Glutamatergic neuron (in vitro differentiated cells): ENCODE results near the gene HMGA1. TPM values are rescaled to one million over a fixed set of nuclear protein-coding genes. Genes with fewer than 3 reads are reported as not detected.

ENCODE experiments used
- DNase-seq: peaks from one replicate; pipeline ENCODE4 v3.0.0; 2022
- H3K27ac Mint-ChIP-seq: one replicate; pipeline ENCODE4 v1.8.0; 2020; ENCODE audit warnings: mild to moderate bottlenecking, mixed read lengths, inconsistent platforms; ENCODE audit not compliant: unreplicated experiment
- H3K27me3 Mint-ChIP-seq: one replicate; pipeline ENCODE4 v1.8.0; 2020; ENCODE audit warnings: mild to moderate bottlenecking, moderate library complexity, mixed read lengths, inconsistent platforms; ENCODE audit not compliant: unreplicated experiment
- H3K36me3 Mint-ChIP-seq: one replicate; pipeline ENCODE4 v1.8.0; 2020; ENCODE audit warnings: mild to moderate bottlenecking, mixed read lengths, inconsistent platforms; ENCODE audit not compliant: unreplicated experiment
- H3K4me1 Mint-ChIP-seq: one replicate; pipeline ENCODE4 v1.8.0; 2020; ENCODE audit warnings: mild to moderate bottlenecking, low read depth, mixed read lengths, inconsistent platforms; ENCODE audit not compliant: unreplicated experiment
- H3K4me3 Mint-ChIP-seq: one replicate; pipeline ENCODE4 v1.8.0; 2020; ENCODE audit warnings: mild to moderate bottlenecking, mixed read lengths, inconsistent platforms; ENCODE audit not compliant: unreplicated experiment
- H3K9me3 Mint-ChIP-seq: one replicate; pipeline ENCODE4 v1.8.0; 2020; ENCODE audit warnings: mild to moderate bottlenecking, moderate library complexity, mixed read lengths, inconsistent platforms; ENCODE audit not compliant: unreplicated experiment
- microRNA-seq: library from miRNA; unstranded; fragments of <30 nt; microRNA quantifications from one replicate; pipeline ENCODE4, GENCODE V29; 2020; ENCODE audit not compliant: unreplicated experiment
- total RNA-seq: library from RNA; stranded (reverse); fragmentation: NEBNext Ultra II Directional; extraction: Animal tissue kit (Norgen Biotek cat#: 25700); gene quantifications from one replicate; pipeline ENCODE4 v1.2.1, GENCODE V29; 2021; ENCODE audit not compliant: unreplicated experiment
- TF ChIP-seq, protein P1 (sequence below): fragments of 200-600 bp; sonication (generic); IDR thresholded peaks from one replicate; pipeline ENCODE4 v1.5.0; 2021; ENCODE audit not compliant: partially characterized antibody, unreplicated experiment

Gene HMGA1
- total RNA-seq, 1 donor from 2014 or later: 322 TPM

DNA sequence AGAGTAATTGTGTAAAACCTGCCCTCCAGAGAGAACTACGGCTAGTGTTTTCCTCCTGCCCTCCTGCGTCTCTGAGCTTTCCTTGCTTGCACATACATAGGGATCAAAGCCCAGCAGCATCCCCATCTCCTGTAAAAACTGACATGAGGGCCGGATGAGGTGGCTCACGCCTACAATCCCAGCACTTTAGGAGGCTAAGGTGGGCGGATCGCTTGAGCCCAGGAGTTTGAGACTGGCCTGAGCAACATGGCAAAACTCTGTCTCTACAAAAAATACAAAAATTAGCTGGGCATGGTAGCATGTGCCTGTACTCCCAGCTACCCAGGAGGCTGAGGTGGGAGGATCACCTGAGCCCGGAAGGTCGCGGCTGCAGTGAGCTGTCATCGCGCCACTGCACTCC lies 52.5 kb downstream of the HMGA1 start:
- H3K4me1 Mint-ChIP-seq: peaks cover 14% of the 10 kb centered on the region
- TF ChIP-seq, protein P1, sequence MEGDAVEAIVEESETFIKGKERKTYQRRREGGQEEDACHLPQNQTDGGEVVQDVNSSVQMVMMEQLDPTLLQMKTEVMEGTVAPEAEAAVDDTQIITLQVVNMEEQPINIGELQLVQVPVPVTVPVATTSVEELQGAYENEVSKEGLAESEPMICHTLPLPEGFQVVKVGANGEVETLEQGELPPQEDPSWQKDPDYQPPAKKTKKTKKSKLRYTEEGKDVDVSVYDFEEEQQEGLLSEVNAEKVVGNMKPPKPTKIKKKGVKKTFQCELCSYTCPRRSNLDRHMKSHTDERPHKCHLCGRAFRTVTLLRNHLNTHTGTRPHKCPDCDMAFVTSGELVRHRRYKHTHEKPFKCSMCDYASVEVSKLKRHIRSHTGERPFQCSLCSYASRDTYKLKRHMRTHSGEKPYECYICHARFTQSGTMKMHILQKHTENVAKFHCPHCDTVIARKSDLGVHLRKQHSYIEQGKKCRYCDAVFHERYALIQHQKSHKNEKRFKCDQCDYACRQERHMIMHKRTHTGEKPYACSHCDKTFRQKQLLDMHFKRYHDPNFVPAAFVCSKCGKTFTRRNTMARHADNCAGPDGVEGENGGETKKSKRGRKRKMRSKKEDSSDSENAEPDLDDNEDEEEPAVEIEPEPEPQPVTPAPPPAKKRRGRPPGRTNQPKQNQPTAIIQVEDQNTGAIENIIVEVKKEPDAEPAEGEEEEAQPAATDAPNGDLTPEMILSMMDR: no peak
- peak overlapping the region; percentile 43 for H3K27ac Mint-ChIP-seq
- no peak overlapping the region for H3K4me3 Mint-ChIP-seq
- DNase-seq: no peak
- H3K9me3 Mint-ChIP-seq: no peaks in the 10 kb centered on the region
- H3K27me3 Mint-ChIP-seq: no peaks in the 10 kb centered on the region
- peaks cover 5% of the 10 kb centered on the region for H3K36me3 Mint-ChIP-seq

- H3K27ac Mint-ChIP-seq: no peak overlapping the region
- H3K9me3 Mint-ChIP-seq: no peaks in the 10 kb centered on the region
- no peaks in the 10 kb centered on the region for H3K4me1 Mint-ChIP-seq
- H3K4me3 Mint-ChIP-seq: no peak overlapping the region
- DNase-seq: no peak
- no peaks in the 10 kb centered on the region for H3K27me3 Mint-ChIP-seq
- TF ChIP-seq, protein P1: no peak
- H3K36me3 Mint-ChIP-seq: peaks cover 5% of the 10 kb centered on the region
These were observed 56.3 kb downstream of the HMGA1 start for GRCh38 chr6:34292954-34293353.

DNA sequence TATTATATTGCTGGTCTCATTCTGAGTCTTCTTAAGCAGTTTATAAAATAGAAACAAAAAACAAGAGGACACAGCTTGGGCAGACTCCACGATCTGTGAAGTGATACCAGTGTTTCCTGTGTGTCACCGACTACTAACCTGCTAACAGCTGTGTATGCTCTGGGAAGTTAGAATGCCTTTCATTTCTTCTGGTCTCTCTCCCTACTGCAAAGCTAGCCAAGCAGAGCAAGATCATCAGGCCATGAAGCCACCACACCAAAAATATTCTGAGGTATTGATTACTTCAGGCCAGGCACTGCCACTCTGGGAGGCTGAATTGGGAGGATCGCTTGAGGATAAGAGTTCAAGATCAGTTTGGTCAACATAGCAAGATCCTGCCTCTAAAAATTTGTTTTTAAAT lies 59.0 kb downstream of the HMGA1 start:
- Mint-ChIP-seq H3K36me3 (peaks cover 5% of the 10 kb centered on the region), H3K27me3 (peaks cover 2% of the 10 kb centered on the region), H3K4me3 (no peak overlapping the region), H3K4me1 (no peaks in the 10 kb centered on the region), H3K27ac (no peak overlapping the region), H3K9me3 (no peaks in the 10 kb centered on the region)
- TF ChIP-seq, protein P1: no peak
- DNase-seq: no peak

Small RNA genes within 50 kb of the gene (microRNA-seq; reads per million reads assigned to microRNA genes)
- gene MIR6835: not detected

Other genes with a start within 250 kb of the HMGA1 start
- 119 TPM for gene GRM4, start 90.8 kb upstream of the HMGA1 start, total RNA-seq
- 54.7 TPM for gene SMIM29, start 12.1 kb downstream of the HMGA1 start, total RNA-seq
- 76.1 TPM for gene NUDT3, start 155.8 kb downstream of the HMGA1 start, total RNA-seq
- gene RPS10, start 189.2 kb downstream of the HMGA1 start, total RNA-seq: 643 TPM
- 0.47 TPM for gene PACSIN1, start 229.2 kb downstream of the HMGA1 start, total RNA-seq